Measurements from ENCODE around the gene RELB.

RELB gene

DNA sequence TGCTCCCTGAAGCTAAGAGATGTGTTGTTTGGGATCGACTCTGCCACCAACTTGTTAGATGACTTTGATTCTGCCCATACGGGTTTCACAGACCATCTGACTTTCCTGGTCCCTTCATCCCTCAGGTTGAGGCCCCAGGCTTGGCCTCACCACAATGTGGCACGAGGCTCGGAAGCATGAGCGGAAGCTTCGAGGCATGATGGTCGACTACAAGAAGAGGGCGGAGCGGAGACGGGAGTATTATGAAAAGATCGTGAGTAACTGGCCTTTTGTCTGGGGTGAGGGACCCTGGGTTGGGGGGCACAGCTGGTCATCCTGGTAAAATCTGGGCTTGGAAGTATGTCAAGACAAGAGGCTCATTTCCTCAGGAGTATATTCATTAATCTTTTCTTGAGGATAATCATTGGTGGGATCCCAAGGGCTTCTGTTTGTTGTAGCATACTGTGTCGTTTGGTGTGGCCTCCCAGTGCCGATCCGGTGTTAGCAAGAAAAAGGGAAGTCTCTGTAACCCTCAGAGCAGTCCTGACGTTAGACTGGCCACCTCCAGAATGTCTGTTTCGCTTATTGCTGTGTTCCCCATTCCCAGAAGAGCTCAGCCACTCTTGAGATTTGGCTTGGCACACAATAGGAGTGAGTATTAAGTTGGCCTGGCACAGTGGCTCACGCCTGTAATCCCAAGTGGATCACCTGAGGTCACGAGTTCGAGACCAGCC, 39.0 kb downstream of the RELB start:
- Histone ChIP-seq H3K4me3 (ENCODE audit: low read depth in 1 of 2, low read length in 2 of 2) (peak overlapping the region; percentile 70 to 77), H3K79me2 (ENCODE audit: insufficient read depth, low read length) (peaks cover 61% of the 10 kb centered on the region), H3K27ac (ENCODE audit: low read length) (peak overlapping the region; percentile 98; the same call in 1 of the 2 replicates), H3K9me3 (ENCODE audit: insufficient read depth, low read length, severe bottlenecking) (no peaks in the 10 kb centered on the region), H3K9ac (ENCODE audit: low read depth, low read length) (peak overlapping the region; percentile 98), H3K36me3 (ENCODE audit: insufficient read depth, low read length) (peaks cover 57% of the 10 kb centered on the region), H2AFZ (ENCODE audit: low read depth, low read length) (no peak overlapping the region), H4K20me1 (ENCODE audit: insufficient read depth, low read length) (peaks cover 50% of the 10 kb centered on the region), H3K4me1 (ENCODE audit: insufficient read depth, low read length) (peaks cover 38% of the 10 kb centered on the region), H3K4me2 (ENCODE audit: insufficient read depth, low read length) (peak overlapping the region; percentile 90), H3K27me3 (ENCODE audit: insufficient read depth, low read length, poor library complexity) (no peaks in the 10 kb centered on the region)
- ATAC-seq (ENCODE audit: insufficient read depth, low read depth) (no peak), DNase-seq (no peak)
- no peak for TF ChIP-seq EZH2 (IDR thresholded peaks at IDR 0.05; ENCODE audit: borderline replicate concordance, low read depth, low read length, severe bottlenecking)
- TF ChIP-seq, protein P1, sequence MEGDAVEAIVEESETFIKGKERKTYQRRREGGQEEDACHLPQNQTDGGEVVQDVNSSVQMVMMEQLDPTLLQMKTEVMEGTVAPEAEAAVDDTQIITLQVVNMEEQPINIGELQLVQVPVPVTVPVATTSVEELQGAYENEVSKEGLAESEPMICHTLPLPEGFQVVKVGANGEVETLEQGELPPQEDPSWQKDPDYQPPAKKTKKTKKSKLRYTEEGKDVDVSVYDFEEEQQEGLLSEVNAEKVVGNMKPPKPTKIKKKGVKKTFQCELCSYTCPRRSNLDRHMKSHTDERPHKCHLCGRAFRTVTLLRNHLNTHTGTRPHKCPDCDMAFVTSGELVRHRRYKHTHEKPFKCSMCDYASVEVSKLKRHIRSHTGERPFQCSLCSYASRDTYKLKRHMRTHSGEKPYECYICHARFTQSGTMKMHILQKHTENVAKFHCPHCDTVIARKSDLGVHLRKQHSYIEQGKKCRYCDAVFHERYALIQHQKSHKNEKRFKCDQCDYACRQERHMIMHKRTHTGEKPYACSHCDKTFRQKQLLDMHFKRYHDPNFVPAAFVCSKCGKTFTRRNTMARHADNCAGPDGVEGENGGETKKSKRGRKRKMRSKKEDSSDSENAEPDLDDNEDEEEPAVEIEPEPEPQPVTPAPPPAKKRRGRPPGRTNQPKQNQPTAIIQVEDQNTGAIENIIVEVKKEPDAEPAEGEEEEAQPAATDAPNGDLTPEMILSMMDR (IDR thresholded peaks at IDR 0.05; ENCODE audit: borderline replicate concordance, extremely low read depth, low read length, poor library complexity, severe bottlenecking) = no peak

DNA sequence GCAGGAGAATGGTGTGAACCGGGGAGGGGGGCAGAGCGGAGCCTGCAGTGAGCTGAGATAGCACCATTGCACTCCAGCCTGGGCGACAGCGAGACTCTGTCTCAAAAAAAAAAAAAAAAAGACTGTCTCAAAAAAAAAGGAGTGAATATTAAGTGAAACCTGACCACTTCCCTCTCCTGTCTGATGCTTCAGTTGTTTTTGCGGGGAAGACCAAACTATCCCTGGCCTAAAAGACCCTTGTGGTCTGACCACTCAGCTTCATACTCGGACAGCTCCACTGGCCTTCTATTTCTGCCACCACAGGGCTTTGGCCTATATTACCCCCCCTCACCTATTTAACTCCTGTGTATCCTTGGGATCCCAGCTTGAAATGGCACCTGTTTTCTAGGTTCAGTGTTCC, 39.9 kb downstream of the RELB start:
- Histone ChIP-seq H3K4me1 (ENCODE audit: insufficient read depth, low read length) (peaks cover 38% of the 10 kb centered on the region), H3K27ac (ENCODE audit: low read length) (no peak overlapping the region), H4K20me1 (ENCODE audit: insufficient read depth, low read length) (peaks cover 59% of the 10 kb centered on the region), H2AFZ (ENCODE audit: low read depth, low read length) (no peak overlapping the region), H3K9ac (ENCODE audit: low read depth, low read length) (no peak overlapping the region), H3K36me3 (ENCODE audit: insufficient read depth, low read length) (peaks cover 66% of the 10 kb centered on the region), H3K79me2 (ENCODE audit: insufficient read depth, low read length) (peaks cover 70% of the 10 kb centered on the region), H3K4me3 (ENCODE audit: low read depth in 1 of 2, low read length in 2 of 2) (peak overlapping the region in 1 of 2 experiments; percentile 29; a peak in 1 of 4 replicates), H3K4me2 (ENCODE audit: insufficient read depth, low read length) (peak overlapping the region; percentile 40; the same call in 1 of the 2 replicates), H3K27me3 (ENCODE audit: insufficient read depth, low read length, poor library complexity) (no peaks in the 10 kb centered on the region), H3K9me3 (ENCODE audit: insufficient read depth, low read length, severe bottlenecking) (no peaks in the 10 kb centered on the region)
- ATAC-seq (ENCODE audit: insufficient read depth, low read depth) = no peak
- DNase-seq = no peak
- TF ChIP-seq, protein P1 (IDR thresholded peaks at IDR 0.05; ENCODE audit: borderline replicate concordance, extremely low read depth, low read length, poor library complexity, severe bottlenecking) = no peak
- no peak for TF ChIP-seq EZH2 (IDR thresholded peaks at IDR 0.05; ENCODE audit: borderline replicate concordance, low read depth, low read length, severe bottlenecking)

DNA sequence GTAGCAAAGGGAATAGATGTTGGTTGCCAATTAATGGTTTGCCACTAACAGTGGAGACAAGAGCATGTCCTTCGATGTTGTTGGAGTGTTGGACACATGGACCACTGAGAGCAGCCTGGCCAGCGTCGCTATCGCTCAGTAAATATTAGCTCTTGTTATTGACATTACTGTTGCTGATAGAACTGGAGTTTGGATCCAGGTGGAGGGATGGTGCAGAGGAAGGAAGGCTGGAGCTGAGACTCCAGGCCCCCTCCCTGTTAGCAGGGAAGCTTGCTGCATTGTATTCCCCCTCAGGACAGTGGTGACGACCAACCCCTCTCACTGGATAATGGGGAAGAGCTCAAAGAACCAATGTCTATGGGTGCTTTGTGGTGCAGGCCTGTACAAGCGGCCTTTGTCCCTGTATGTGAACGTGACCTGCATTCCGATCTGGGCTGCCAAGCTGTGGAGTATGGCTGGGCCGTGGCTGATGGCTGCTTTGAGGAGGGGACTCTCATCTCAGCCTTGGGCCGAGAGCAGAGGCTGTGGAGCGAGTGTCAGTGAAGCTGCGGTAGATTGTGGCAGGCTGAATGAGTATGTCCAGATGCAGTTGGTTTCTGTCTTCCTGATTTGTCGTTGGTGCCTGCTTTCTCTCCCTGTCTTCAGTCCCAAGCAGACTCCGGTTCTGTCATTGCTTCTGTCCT, 44.5 kb downstream of the RELB start:
- peaks cover 79% of the 10 kb centered on the region for H4K20me1 ChIP-seq (ENCODE audit: insufficient read depth, low read length)
- no peaks in the 10 kb centered on the region for H3K27me3 ChIP-seq (ENCODE audit: insufficient read depth, low read length, poor library complexity)
- H3K27ac ChIP-seq (ENCODE audit: low read length) = no peak overlapping the region
- H3K4me1 ChIP-seq (ENCODE audit: insufficient read depth, low read length) = peaks cover 16% of the 10 kb centered on the region
- no peaks in the 10 kb centered on the region for H3K9me3 ChIP-seq (ENCODE audit: insufficient read depth, low read length, severe bottlenecking)
- DNase-seq (no peak), ATAC-seq (ENCODE audit: insufficient read depth, low read depth) (no peak)
- peaks cover 96% of the 10 kb centered on the region for H3K79me2 ChIP-seq (ENCODE audit: insufficient read depth, low read length)
- no peak overlapping the region for H2AFZ ChIP-seq (ENCODE audit: low read depth, low read length)
- H3K9ac ChIP-seq (ENCODE audit: low read depth, low read length) = no peak overlapping the region
- H3K36me3 ChIP-seq (ENCODE audit: insufficient read depth, low read length) = peaks cover 71% of the 10 kb centered on the region
- no peak overlapping the region for H3K4me2 ChIP-seq (ENCODE audit: insufficient read depth, low read length)
- TF ChIP-seq EZH2 (IDR thresholded peaks at IDR 0.05; ENCODE audit: borderline replicate concordance, low read depth, low read length, severe bottlenecking) = no peak
- TF ChIP-seq, protein P1 (IDR thresholded peaks at IDR 0.05; ENCODE audit: borderline replicate concordance, extremely low read depth, low read length, poor library complexity, severe bottlenecking) = no peak
- H3K4me3 ChIP-seq (ENCODE audit: low read depth in 1 of 2, low read length in 2 of 2) = no peak overlapping the region
